Stomach (tissue), 9 donors: Measurements from ENCODE around the gene LGR4. TPM values are rescaled to one million over a fixed set of nuclear protein-coding genes. Genes with fewer than 3 reads are reported as not detected.

Source experiments
- DNase-seq, 2 donors: peaks; one replicate each; pipeline versions ENCODE4 v3.0.0 to v3.0.0-alpha.2; 2013 to 2019
- H3K27ac ChIP-seq, 5 donors: fragments of 200-600 bp in 4 of 5; sonication (generic) in 4 of 5; one replicate each; pipeline ENCODE4 v1.5.1; 2013 to 2019; ENCODE audit warnings: mild to moderate bottlenecking in 1 of 5, moderate library complexity in 1 of 5
- H3K27me3 ChIP-seq, 3 donors: fragments of 200-600 bp; sonication (generic); one replicate each; pipeline ENCODE4 v1.5.1; 2017 to 2019; ENCODE audit warnings: mixed run types in 1 of 3
- H3K36me3 ChIP-seq, 4 donors: fragments of 200-600 bp; sonication (generic); 1 replicate in 3 of 4; 2 replicates in 1 of 4; pipeline ENCODE4 v1.5.1; 2016 to 2019
- H3K4me1 ChIP-seq, 4 donors: fragments of 200-600 bp; sonication (generic); one replicate each; pipeline ENCODE4 v1.5.1; 2016 to 2019
- H3K4me3 ChIP-seq, 4 donors: fragments of 200-600 bp; sonication (generic) in 3 of 4; one replicate each; pipeline ENCODE4 v1.5.1; 2016 to 2019; ENCODE audit warnings: mild to moderate bottlenecking in 1 of 4
- H3K9me3 ChIP-seq, 4 donors: fragments of 200-600 bp; sonication (generic); one replicate each; pipeline ENCODE4 v1.5.1; 2016 to 2019
- EP300 ChIP-seq: sonication (generic); formaldehyde crosslinking; IDR thresholded peaks from one replicate; pipeline ENCODE4 v1.6.1; 2017; ENCODE audit warnings: antibody characterized with exemption
- POLR2A ChIP-seq, 4 donors: fragments of 450-650 bp; IDR thresholded peaks; one replicate each; pipeline ENCODE4 v1.6.1; 2016; ENCODE audit warnings: antibody characterized with exemption in 4 of 4, control low read depth in 2 of 4, mild to moderate bottlenecking in 1 of 4, moderate library complexity in 1 of 4
- POLR2AphosphoS5 ChIP-seq, 3 donors: sonication (generic); formaldehyde crosslinking; IDR thresholded peaks; one replicate each; pipeline ENCODE4 v1.6.1; 2016; ENCODE audit warnings: antibody characterized with exemption in 3 of 3
- WGBS, 5 donors: extraction: QIAGEN DNeasy Blood & Tissue Kit in 3 of 5; methylation state at CpG; one replicate each; pipeline versions ENCODE4 v1.1.5 to v1.1.7; 2013 to 2018; 5-methylcytosine and 5-hydroxymethylcytosine counted together
- intact Hi-C: fragments of 100-400 bp; cut with DNase I; formaldehyde crosslinking; loops from one replicate; pipeline ENCODE4 v1.15.1; 2023; ENCODE audit warnings: low total_unique reads
- polyA plus RNA-seq, 3 donors: library from polyadenylated mRNA; stranded (reverse); fragments of 200-250 nt; gene quantifications; one replicate each; pipeline ENCODE4 v1.2.3, GENCODE V29; 2013
- total RNA-seq, 5 donors: library from RNA; depleted of rRNA; stranded (reverse); fragments of >200 nt; gene quantifications; one replicate each; pipeline versions ENCODE4 v1.1.0 to v1.2.3, GENCODE V29; 2014 to 2016
- TF ChIP-seq, protein P1 (sequence below), 7 experiments: fragments of 450-650 bp in 4 of 7; fragments of 200-600 bp in 3 of 7; sonication (generic) in 3 of 7; IDR thresholded peaks; one replicate each; pipeline ENCODE4 v1.5.1; 2016 to 2019; ENCODE audit warnings: antibody characterized with exemption in 7 of 7, control low read depth in 2 of 7, mild to moderate bottlenecking in 1 of 7
- donor health status: healthy with polysubstance abuse.
- donor health status: Bipolar disorder and iron deficiency.
- donor health status: healthy.

Gene LGR4
- total and polyA plus RNA-seq, 8 donors: 5.6 to 236 (median 31.3) TPM

DNA sequence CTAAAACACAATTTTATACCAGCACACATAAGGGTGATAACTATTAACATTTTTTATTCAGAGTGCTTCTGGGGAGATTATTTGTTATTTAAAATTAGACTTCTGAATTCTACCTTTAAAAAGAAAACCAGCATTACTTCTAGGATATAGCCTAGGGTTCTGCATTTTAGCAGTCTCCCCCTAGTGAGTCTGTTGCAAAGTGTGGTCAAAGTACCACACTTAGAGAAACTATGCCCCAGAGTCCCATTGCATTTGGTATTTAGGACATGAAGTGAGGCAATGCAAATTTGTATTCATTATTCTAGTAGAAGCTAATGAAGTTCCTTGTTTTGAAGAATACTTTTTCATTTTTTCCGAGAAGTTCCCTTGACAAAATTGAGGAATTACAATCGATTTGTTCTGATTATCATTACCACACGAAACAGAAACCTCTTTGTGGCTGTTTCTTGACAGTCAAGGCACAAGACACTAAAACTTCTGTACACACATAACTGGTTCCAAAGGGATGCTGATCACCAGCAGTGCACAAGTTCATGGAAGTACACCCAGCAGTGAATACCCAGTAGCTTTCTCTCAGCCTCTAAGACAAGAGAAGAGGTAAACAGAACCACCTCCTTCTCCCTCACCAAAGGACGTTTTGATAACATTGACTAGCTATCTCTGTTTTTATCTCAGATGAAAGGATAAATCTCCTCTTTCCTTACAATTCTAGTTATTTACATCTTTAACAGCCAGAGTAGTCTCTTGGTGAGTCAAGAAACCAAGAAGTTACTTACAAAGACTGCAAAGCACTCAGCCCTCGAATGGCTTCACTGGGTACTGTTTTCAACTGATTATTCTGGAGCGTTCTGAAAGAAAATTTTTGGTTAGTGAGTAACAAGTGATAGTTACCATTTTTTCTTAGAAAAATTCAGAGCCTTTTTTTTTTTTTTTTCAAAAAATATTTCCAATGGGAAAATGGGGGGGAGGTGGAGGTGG lies 82.0 kb downstream of the LGR4 start:
- DNase-seq: no peak
- Histone ChIP-seq H3K4me3 (no peak overlapping the region), H3K9me3 (no peaks in the 10 kb centered on the region), H3K27me3 (no peaks in the 10 kb centered on the region), H3K27ac (peak overlapping the region in 2 of 5 donors; percentile 51 to 73), H3K4me1 (peaks cover 22 to 76% (median 42%) of the 10 kb centered on the region in 4 donors), H3K36me3 (peaks cover 0 to 3% (median 0%) of the 10 kb centered on the region in 4 donors)
- WGBS, 5 donors: 69 to 81% (median 76%) methylated on average over 6 of the region's 6 CpGs
- intact Hi-C loops: no loop called here
- TF ChIP-seq EP300 (no peak), POLR2AphosphoS5 (IDR thresholded peaks at IDR 0.05) (no peak), POLR2A (IDR thresholded peaks at IDR 0.05) (no peak)
- TF ChIP-seq, protein P1, sequence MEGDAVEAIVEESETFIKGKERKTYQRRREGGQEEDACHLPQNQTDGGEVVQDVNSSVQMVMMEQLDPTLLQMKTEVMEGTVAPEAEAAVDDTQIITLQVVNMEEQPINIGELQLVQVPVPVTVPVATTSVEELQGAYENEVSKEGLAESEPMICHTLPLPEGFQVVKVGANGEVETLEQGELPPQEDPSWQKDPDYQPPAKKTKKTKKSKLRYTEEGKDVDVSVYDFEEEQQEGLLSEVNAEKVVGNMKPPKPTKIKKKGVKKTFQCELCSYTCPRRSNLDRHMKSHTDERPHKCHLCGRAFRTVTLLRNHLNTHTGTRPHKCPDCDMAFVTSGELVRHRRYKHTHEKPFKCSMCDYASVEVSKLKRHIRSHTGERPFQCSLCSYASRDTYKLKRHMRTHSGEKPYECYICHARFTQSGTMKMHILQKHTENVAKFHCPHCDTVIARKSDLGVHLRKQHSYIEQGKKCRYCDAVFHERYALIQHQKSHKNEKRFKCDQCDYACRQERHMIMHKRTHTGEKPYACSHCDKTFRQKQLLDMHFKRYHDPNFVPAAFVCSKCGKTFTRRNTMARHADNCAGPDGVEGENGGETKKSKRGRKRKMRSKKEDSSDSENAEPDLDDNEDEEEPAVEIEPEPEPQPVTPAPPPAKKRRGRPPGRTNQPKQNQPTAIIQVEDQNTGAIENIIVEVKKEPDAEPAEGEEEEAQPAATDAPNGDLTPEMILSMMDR (IDR thresholded peaks at IDR 0.05): no peak

DNA sequence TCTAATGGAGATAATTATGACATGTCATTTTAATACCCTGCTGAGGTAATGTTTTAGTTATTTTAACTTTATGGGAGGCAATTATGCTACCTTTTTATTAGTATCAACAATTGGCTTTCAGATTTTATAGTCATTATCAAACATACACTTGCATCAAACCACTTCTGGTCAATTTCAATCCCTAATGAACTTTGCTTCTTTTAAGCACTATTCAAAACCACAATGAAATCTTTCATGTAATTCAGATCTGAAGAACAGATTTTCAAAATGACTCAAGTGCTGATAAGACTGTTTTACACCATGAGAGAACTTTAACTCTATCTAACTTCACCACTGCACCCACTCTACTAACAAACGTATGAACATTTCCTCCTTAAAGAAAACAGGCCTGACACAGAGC lies 83.7 kb downstream of the LGR4 start:
- DNase-seq: peak in 1 of 2 donors; percentile 46
- peak in 2 of 3 donors; percentile 17 to 47 for TF ChIP-seq POLR2AphosphoS5 (IDR thresholded peaks at IDR 0.05)
- TF ChIP-seq POLR2A (IDR thresholded peaks at IDR 0.05): no peak
- WGBS, 5 donors: 32 to 41% (median 36%) methylated on average over 1 of the region's 1 CpG
- intact Hi-C loops: no loop called here
- peak overlapping the region in 3 of 5 donors; percentile 26 to 73 (median 56) for H3K27ac ChIP-seq
- H3K4me1 ChIP-seq: peaks cover 16 to 58% (median 27%) of the 10 kb centered on the region in 4 donors
- H3K36me3 ChIP-seq: peaks cover 4 to 15% (median 13%) of the 10 kb centered on the region in 4 donors
- no peaks in the 10 kb centered on the region for H3K27me3 ChIP-seq
- no peaks in the 10 kb centered on the region for H3K9me3 ChIP-seq
- H3K4me3 ChIP-seq: no peak overlapping the region

DNA sequence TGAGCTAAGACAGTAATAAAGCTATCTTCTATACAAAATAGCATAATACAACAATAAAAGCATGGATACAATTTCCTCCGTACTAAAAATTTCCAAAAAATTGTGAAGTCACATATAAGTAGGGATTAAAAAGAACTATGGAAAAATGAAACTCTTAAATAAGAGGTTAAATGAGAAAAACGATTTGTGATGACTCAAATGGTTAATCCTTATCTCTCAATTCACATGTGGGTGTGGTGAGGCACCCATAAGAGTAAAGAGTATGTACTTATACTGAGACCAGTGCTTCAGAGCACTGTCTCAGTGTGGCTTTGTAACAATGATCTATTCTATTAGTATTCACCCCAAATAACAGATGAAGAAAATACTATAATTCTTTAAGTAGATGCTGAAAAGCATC lies 84.6 kb downstream of the LGR4 start:
- no peaks in the 10 kb centered on the region for H3K27me3 ChIP-seq
- intact Hi-C loops: no loop called here
- H3K27ac ChIP-seq: no peak overlapping the region
- no peak overlapping the region for H3K4me3 ChIP-seq
- peaks cover 14 to 52% (median 21%) of the 10 kb centered on the region in 4 donors for H3K4me1 ChIP-seq
- WGBS, 5 donors: 13 to 52% (median 38%) methylated on average over 2 of the region's 2 CpGs
- TF ChIP-seq POLR2A (IDR thresholded peaks at IDR 0.05) (no peak), EP300 (no peak), POLR2AphosphoS5 (IDR thresholded peaks at IDR 0.05) (no peak)
- TF ChIP-seq, protein P1 (IDR thresholded peaks at IDR 0.05): no peak
- peaks cover 4 to 19% (median 18%) of the 10 kb centered on the region in 4 donors for H3K36me3 ChIP-seq
- DNase-seq: no peak
- H3K9me3 ChIP-seq: no peaks in the 10 kb centered on the region

DNA sequence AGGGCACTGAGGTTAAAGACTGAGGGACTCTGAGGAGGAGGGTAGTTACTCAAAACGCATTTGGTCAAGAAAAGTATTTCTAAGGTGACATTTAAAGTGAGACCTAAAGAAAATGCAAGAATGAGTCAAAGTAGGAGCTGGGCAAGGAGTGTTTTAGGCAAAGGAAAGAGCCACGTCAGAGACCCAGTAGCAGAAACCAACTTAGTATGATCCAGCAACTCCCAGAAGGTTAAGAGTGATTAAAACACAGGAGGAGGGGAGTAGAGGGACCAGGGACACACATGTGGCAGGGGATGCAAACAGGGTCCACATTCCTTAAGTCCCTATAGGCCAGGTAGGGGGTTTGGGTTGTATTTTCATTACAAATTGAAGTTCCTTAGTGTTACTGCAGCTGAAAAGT lies 85.2 kb downstream of the LGR4 start:
- DNase-seq: no peak
- Histone ChIP-seq H3K9me3 (no peaks in the 10 kb centered on the region), H3K27ac (no peak overlapping the region), H3K27me3 (no peaks in the 10 kb centered on the region), H3K4me3 (no peak overlapping the region), H3K4me1 (peaks cover 8 to 45% (median 16%) of the 10 kb centered on the region in 4 donors), H3K36me3 (peaks cover 4 to 25% (median 22%) of the 10 kb centered on the region in 4 donors)
- TF ChIP-seq POLR2A (IDR thresholded peaks at IDR 0.05): no peak
- TF ChIP-seq EP300: no peak
- no peak for TF ChIP-seq POLR2AphosphoS5 (IDR thresholded peaks at IDR 0.05)
- TF ChIP-seq, protein P1 (IDR thresholded peaks at IDR 0.05): no peak
- 32 to 63% (median 44%) methylated on average over 2 of the region's 2 CpGs for WGBS, 5 donors
- intact Hi-C loops: no loop called here
